ENCODE results near the gene RIPOR2.
"Not testable (repeated sequence)": the region's sequence is repeated elsewhere in the genome, so short reads cannot be mapped to it uniquely, and the experiment has no call there.

Gene RIPOR2

DNA sequence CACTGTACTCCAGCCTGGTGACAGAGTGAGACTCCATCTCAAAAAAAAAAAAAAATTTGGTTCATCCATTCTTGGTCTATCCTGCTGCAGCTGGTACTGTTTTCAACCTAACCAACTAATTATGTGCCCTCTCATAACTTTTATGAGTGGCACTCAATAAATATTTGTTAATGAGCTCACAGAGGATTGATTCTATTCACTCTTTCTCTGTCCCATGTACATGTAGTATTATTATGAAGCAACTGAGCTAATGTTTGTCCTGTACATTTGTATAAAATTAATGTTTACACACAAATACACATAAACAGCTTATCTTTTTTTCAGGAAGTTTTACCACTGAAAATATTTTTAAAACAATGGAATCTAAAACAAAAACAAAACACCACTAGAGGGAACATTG is 10.1 kb downstream of the RIPOR2 start:
- DNase-seq (ENCODE audit: low spot score): no peak

GRCh38 chr6:24924580-24925356 is 11.0 kb downstream of the RIPOR2 start:
- DNase-seq (ENCODE audit: low spot score): no peak

- no peak for DNase-seq (ENCODE audit: low spot score)
Measured at GRCh38 chr6:24923885-24924401, 11.8 kb downstream of the RIPOR2 start.

DNA sequence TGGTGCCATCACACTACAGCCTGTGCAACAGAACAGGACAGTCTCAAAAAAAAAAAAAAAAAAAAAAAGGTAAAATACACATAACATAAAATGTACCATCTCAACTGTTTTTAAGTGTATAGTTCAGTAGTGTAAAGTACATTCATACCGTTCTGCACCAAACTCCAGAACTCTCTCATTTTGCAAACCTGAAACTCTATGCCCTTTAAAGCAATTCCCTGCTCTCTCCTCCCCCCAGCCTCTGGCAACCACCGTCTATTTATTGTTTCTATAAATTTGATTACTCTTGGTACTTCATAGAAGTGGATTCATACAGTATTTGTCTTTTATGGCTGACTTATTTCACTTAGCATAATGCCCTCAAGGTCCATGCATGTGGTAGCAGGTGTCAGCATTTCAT is 12.9 kb downstream of the RIPOR2 start:
- no peak for DNase-seq (ENCODE audit: low spot score)

DNA sequence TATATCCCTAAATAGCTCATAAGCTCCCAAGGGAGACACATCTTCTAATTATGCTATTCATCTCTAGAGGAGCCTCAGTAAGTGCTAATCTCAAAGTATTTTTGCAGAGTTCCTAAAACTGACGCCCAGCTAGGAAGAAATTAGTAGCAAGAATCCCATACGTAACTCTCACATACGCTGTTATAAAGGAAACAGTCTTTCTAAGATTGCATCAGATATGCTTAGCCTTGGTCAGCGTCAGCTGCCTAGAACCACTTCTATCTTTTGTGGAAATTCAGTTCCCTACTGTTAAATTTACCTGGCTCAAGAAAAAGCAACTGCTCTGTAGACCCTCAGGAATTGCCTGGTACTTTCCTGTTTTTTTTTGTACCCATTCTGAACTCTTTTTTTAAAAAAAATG is 13.6 kb downstream of the RIPOR2 start:
- no peak for DNase-seq (ENCODE audit: low spot score)

GRCh38 chr6:24920136-24920535 is 15.6 kb downstream of the RIPOR2 start:
- no peak for DNase-seq (ENCODE audit: low spot score)

DNA sequence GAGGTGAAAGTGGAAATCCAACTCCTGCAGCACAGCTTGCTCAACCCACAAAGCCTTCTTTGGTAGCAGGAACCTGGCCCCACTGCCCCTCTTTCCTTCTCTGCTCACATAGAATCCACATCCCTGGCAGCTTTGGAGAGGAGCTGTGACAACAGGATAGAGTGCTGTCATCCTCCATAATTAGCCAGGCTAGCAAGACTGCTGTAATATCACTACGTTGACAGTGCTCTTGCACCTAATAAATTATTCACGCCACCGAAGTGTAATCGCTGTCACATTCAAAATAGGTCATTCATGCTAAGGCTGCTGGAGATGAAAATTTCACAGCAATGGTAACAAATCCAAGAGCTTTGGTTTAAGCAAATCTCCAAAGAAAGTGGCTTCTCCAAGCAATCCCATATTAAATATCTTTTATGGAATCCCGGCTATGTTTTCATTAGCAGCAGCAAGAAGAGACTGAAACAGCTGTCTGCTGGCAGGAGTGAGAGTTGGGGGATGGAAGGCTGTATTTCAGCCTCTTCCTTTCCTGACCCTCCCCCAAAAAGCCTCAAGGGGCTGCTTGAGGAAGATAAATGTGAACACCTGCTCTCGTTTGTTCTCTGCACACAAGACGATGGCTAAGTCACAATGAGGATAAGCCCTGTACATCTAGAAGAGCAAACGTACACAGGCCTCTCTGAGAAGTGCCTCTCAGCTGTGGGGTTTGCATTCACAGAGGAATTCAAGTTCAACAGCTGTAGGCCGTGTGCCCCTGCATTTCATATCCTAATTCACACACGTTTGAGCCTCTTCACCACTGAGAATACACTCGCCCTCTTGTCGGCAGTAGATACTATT is 16.5 kb downstream of the RIPOR2 start:
- DNase-seq (ENCODE audit: low spot score): no peak

- no peak for DNase-seq (ENCODE audit: low spot score)
Measured at GRCh38 chr6:24918641-24919055, 17.1 kb downstream of the RIPOR2 start.

DNA sequence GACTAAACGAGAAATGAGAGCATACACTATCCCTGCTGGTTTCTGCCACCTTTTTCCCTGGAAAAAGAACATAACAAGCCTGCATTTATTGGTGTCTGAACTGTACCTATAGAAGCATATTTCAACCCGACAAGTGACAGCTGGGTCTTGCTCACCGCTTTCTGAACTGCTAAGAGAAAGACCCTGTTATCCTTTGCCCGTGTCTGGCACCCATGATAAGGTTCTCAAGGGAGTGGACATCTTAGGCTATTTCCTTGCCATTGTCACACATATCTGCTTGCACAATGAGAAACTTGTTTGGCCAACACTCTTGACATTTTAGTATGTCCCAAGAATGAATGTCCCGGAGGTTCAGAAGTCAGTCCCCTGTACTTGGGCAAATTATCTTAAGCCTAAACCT is 19.3 kb downstream of the RIPOR2 start:
- no peak for DNase-seq (ENCODE audit: low spot score)

DNA sequence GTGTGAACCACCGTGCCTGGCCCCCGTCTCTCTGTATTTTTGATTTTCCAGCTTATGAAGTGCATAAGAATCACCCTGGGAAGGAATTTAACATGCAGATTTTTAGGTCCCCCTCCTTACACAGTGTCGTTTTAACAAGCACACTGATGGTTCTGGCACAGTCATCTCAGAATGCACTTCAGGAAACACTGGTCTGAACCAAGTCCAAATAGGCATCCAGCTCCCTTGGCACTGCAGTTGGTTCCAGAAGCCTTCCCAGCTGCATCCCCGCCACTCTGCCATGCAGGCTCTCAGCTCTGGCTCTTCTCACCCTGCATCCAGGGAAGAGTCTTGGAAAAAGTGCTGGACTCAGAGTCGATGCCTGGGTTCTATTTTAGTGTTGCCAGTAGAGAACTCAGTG is 20.1 kb downstream of the RIPOR2 start:
- DNase-seq (ENCODE audit: low spot score): no peak

DNA sequence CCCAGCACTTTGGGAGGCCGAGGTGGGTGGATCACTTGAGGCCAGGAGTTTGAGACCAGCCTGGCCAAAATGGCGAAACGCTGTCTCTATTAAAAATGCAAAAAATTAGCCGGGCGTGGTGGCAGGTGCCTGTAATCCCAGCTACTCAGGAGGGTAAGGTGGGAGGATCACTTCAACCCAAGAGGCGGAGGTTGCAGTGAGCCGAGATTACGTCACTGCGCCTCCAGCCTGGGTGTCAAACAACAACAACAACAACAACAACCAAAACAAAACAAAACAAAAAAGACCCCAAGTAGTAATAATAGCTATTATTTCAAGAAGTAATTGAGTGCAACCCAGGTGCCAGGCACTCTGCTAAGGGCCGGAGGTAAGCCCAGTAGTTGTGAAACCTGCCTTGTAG is 21.7 kb downstream of the RIPOR2 start:
- DNase-seq (ENCODE audit: low spot score): not testable (repeated sequence)

DNA sequence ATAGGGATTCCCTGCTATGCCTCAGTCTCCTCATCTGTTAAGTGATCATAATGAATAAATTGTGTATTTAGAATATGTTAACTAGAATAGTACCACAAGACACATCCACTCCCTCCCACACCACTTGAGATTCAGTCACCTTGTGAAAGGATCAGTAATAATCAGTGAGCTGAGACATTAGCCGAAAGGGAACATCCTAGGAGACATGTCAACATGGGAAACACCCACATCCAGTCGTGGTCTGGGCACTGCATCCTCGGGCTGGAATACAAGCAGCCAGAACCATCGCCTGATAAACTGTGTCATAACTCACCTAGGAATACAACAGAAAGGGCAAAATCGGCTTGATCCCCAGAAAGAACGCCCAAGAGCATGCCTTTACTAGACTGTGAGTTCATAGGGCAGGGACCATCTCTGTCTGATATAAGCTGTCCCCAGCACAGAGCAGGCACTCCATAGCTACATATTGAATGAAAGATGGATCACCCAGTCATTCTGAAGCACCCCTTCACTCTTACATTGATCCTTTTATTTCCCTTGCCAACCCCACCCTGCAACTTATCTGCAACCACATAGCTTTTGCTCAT is 23.9 kb downstream of the RIPOR2 start:
- DNase-seq (ENCODE audit: low spot score): no peak

DNA sequence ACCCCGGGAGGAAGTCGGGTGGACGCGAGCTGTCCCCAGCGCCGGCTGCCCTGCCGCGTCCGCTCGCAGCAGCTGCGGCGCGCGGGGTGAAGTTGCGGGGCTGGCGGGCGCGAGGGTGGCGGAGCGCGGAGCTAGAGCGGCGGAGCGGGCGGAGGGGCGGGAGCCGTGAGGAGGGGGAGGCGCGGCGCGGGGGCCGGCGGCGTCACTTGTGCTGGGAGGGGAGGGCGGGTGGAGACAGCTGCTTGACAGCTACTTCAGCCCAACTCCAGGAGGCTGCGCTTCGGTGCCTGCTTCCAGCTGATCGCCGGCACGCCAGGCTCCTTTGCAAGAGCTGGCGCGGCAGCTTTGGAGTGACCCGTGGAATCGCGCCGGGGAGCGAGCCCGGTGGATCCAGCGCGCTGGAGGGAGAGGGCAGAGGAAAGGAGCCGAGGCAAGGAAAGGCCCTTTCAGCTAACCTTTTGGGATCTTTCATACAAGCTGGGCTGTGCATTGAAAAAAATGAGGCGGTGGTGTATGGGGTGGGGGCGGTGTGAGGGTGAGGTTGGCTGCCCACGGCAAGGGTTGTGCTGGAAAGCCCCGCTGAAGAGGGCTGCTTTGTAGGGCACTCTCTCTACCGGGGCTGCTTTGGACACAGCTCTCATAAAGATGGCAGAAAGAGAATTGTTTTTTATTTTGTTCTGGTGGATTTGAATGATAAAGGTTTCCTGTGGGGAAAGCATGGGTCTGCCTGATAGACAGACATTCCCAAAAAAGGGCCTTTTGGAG is 24.6 kb downstream of the RIPOR2 start:
- DNase-seq (ENCODE audit: low spot score): peak; percentile 68

- DNase-seq (ENCODE audit: low spot score): no peak
Measured at GRCh38 chr6:24910331-24910960, 25.3 kb downstream of the RIPOR2 start.

GRCh38 chr6:24909241-24910216 is 26.2 kb downstream of the RIPOR2 start:
- no peak for DNase-seq (ENCODE audit: low spot score)

DNA sequence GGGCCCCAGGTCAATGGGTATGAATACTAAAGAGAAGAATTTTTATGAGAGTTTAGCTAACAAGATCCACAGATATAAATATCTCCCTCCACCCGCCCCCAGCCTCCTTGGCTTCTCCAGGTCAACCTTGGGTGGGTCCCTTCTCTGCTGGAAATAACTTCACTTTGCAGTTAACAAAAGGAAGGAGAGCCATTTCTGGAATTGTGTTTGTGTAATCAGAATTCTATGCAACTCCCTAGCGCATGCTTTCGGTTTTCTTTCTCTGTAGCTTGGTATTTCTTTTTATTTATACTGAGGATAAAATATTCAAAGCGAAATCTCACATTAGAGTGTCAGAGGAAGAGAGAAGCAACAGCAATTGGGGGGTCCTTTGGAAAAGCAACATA is 27.1 kb downstream of the RIPOR2 start:
- DNase-seq (ENCODE audit: low spot score): no peak

DNA sequence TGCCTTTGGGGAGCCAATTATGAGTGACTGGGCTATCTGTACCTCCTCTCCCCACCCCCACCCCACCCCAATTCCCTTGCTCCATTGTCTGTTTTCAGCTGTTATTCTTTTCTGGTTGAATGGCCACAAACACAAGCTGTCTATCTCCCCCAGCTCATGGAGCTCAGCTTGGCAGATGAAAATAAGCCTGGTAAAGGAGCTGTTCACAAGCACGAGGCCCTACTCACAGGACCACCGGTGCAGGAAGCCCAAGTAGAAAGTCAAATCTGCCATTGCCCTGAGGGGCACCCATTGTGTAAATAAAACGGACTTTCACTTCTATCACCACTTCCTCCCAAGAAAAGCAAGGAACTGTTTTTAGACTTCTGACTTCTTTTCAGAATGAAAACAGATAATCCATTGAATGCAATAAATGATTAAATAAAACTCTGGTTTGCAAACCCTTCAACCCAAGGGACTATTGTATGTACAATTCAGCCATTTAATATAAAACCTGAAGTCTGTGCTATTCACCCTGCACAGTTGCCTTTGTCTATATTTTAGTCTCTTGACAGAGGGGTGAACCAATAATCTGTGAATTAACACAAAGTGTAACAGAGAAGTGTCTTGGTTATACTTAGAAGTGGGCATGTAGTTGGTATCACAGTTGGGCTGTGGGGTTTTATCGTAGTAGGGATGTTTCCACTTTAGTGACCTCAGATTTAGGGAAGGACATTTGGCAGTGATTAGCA is 27.7 kb downstream of the RIPOR2 start:
- DNase-seq (ENCODE audit: low spot score): no peak

- DNase-seq (ENCODE audit: low spot score): no peak
Measured at GRCh38 chr6:24906314-24906713, 29.4 kb downstream of the RIPOR2 start.

GRCh38 chr6:24905483-24905882 is 30.3 kb downstream of the RIPOR2 start:
- no peak for DNase-seq (ENCODE audit: low spot score)

DNA sequence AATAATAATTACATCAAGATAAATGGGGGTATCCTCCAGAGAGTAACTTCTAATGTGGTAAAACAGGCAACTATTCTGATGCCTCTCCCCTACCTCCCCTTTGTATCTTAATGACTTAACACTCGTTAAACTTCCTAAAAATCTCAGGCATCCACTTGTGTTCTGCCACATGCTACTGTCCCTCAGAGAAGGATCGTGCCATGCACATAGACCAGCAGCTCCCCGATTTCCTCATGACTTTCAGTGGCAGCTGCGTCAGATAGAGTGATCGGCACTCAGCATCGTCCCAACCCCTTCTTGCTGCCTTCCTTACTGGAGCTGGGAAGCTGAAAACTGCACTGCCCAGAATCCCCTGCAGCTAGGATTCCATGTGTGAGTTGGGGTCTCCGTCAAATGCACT is 32.1 kb downstream of the RIPOR2 start:
- DNase-seq (ENCODE audit: low spot score): no peak
